ENCODE data around the gene PCDHB7. TPM values are rescaled to one million over a fixed set of nuclear protein-coding genes. Genes with fewer than 3 reads are reported as not detected.
"Not testable (repeated sequence)": the region's sequence is repeated elsewhere in the genome, so short reads cannot be mapped to it uniquely, and the experiment has no call there.

Gene PCDHB7
- total RNA-seq: under 0.01 TPM

GRCh38 chr5:141172381-141173204, at the start of gene PCDHB7:
TSS of gene PCDHB7 (plus strand) at chr5:141172644. CDS start at chr5:141172836, 192 bp downstream.
- peak in 1 of 3 donors; percentile 39 for DNase-seq (ENCODE audit: low read depth in 2 of 3, low spot score in 2 of 3)

- not testable (repeated sequence) for DNase-seq (ENCODE audit: low read depth in 2 of 3, low spot score in 2 of 3)
Observed at GRCh38 chr5:141123396-141124135, 48.9 kb upstream of the PCDHB7 start.

DNA sequence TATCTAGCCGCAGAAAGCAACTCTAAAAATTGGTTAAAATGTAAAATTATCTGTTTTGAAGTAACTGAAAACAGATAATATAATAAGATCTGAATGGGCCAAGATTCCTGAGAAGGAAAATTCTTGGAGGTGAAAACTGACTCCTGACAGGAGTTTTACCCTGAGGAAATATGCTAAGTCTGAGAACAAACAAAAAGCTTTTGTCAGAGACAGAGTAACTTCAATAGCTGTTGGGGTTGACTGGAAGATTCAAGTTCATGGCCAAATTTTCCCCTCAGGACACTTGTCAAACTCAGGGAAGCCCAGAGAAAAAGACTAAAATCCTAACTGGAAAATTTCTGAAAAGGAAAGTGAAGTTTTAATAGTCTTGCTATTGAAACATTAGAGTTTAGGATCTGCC, 45.1 kb upstream of the PCDHB7 start:
- DNase-seq (ENCODE audit: low read depth in 2 of 3, low spot score in 2 of 3): no peak

DNA sequence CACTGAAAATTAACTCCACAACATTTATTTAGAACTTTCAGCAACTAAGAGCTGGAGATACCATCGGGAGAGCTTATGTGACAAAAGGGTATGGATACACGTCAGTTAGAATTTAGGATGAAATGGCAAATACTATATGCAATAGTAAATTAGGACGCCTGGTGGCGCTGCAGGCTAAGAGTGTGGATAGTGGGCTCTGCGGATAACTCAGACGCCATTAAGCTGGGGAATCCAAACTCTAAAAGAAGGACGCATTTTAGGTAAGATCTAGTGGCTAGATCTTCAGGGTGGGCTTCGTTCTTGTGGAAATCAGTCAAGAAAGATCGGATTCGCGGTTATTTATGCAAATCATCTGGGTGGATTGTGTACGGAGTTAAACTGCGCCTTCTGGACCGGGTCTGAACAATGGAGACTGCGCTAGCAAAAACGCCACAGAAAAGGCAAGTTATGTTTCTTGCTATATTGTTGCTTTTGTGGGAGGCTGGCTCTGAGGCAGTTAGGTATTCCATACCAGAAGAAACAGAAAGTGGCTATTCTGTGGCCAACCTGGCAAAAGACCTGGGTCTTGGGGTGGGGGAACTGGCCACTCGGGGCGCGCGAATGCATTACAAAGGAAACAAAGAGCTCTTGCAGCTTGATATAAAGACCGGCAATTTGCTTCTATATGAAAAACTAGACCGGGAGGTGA, 37.3 kb upstream of the PCDHB7 start, which contains the start of gene PCDHB5:
Gene PCDHB5, plus strand, starts transcription at position 177 of the 688 bp plus-strand sequence. Its CDS starts 229 bp downstream, at position 406.
- DNase-seq (ENCODE audit: low read depth in 2 of 3, low spot score in 2 of 3): peak in 1 of 3 donors; percentile 47

- no peak for DNase-seq (ENCODE audit: low read depth in 2 of 3, low spot score in 2 of 3)
Observed at GRCh38 chr5:141135718-141136266, 36.7 kb upstream of the PCDHB7 start.

- not testable (repeated sequence) for DNase-seq (ENCODE audit: low read depth in 2 of 3, low spot score in 2 of 3)
Observed at GRCh38 chr5:141137346-141137745, 35.1 kb upstream of the PCDHB7 start.

GRCh38 chr5:141149812-141150211, 22.6 kb upstream of the PCDHB7 start, which contains the start of gene PCDHB6:
TSS of gene PCDHB6 (plus strand) at chr5:141150057. CDS start at chr5:141150258, 201 bp downstream.
- DNase-seq (ENCODE audit: low read depth in 2 of 3, low spot score in 2 of 3): peak in 1 of 3 donors; percentile 1

DNA sequence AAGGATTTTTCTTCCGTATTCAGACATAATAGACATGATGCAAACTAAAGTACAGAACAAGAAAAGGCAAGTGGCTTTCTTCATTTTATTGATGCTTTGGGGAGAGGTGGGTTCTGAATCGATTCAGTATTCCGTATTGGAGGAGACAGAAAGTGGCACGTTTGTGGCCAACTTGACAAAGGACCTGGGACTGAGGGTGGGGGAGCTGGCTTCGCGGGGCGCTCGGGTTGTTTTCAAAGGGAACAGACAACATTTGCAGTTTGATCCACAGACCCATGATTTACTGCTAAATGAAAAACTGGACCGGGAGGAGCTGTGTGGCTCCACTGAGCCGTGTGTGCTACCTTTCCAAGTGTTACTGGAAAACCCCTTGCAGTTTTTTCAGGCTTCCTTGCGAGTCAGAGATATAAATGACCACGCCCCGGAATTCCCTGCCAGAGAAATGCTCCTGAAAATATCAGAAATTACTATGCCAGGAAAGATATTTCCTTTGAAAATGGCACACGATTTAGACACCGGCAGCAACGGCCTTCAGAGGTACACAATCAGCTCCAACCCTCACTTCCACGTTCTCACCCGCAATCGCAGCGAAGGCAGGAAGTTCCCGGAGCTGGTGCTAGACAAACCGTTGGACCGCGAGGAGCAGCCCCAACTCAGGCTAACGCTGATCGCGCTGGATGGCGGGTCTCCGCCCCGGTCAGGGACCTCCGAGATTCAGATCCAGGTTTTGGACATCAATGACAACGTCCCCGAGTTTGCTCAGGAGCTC, 22.0 kb upstream of the PCDHB7 start:
- no peak for DNase-seq (ENCODE audit: low read depth in 2 of 3, low spot score in 2 of 3)

DNA sequence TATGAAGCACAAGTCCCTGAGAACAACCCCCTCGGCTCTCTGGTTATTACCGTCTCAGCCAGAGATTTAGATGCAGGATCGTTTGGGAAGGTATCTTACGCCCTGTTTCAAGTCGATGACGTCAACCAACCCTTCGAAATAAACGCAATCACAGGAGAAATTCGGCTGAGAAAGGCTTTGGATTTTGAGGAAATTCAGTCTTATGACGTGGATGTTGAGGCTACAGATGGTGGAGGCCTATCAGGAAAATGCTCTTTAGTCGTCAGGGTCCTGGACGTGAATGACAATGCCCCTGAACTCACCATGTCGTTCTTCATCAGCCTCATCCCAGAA, 21.5 kb upstream of the PCDHB7 start:
- DNase-seq (ENCODE audit: low read depth in 2 of 3, low spot score in 2 of 3): no peak

DNA sequence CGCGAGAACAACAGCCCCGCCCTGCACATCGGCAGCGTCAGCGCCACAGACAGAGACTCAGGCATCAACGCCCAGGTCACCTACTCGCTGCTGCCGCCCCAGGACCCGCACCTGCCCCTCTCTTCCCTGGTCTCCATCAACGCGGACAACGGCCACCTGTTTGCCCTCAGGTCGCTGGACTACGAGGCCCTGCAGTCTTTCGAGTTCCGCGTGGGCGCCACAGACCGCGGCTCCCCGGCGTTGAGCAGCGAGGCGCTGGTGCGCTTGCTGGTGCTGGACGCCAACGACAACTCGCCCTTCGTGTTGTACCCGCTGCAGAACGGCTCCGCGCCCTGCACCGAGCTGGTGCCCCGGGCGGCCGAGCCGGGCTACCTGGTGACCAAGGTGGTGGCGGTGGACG, 20.8 kb upstream of the PCDHB7 start:
- DNase-seq (ENCODE audit: low read depth in 2 of 3, low spot score in 2 of 3): not testable (repeated sequence)

DNA sequence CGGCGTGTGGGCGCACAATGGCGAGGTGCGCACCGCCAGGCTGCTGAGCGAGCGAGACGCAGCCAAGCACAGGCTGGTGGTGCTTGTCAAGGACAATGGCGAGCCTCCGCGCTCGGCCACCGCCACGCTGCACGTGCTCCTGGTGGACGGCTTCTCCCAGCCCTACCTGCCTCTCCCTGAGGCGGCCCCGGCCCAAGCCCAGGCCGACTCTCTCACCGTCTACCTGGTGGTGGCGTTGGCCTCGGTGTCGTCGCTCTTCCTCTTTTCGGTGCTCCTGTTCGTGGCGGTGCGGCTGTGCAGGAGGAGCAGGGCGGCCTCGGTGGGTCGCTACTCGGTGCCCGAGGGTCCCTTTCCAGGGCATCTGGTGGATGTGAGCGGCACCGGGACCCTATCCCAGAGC, 20.3 kb upstream of the PCDHB7 start:
- DNase-seq (ENCODE audit: low read depth in 2 of 3, low spot score in 2 of 3): not testable (repeated sequence)

DNA sequence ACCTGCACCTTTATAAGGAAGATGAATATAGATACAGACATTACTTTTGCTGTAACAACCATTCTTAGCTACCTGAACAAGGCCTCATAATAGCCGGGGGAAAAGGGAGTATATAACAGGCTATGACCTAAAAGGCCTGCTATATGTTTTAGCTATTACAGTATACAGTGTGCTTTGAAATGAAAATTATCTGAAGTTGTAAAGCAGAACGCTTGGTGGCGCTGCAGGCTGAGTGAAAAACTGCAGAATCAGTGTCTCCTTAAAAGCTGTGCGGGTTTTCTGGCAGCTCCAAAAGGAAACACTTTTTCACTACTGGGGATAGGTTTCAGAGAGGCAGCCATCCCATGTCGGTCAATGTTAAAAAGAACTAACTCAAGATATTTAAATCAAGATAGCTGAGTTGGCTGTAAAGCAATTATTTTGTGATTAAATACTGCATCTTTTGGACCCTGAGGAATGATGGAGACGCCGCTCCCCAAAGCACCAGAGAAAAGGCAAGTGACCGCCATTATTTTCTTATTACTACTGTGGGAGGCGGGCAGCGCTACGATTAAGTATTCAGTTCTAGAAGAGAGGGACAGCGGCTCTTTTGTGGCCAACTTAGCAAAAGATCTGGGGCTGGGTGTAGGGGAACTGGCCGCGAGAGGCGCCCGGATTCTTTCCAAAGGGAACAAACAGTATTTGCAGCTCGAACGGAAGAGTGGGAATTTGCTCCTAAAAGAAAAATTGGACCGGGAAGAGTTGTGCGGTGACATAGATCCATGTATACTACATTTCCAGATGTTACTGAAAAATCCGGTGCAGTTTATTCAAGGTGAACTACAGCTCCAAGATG, 16.7 kb upstream of the PCDHB7 start:
- no peak for DNase-seq (ENCODE audit: low read depth in 2 of 3, low spot score in 2 of 3)

GRCh38 chr5:141157356-141157755, 15.1 kb upstream of the PCDHB7 start:
- DNase-seq (ENCODE audit: low read depth in 2 of 3, low spot score in 2 of 3): not testable (repeated sequence)

GRCh38 chr5:141157901-141158300, 14.5 kb upstream of the PCDHB7 start:
- not testable (repeated sequence) for DNase-seq (ENCODE audit: low read depth in 2 of 3, low spot score in 2 of 3)

- not testable (repeated sequence) for DNase-seq (ENCODE audit: low read depth in 2 of 3, low spot score in 2 of 3)
Observed at GRCh38 chr5:141174291-141175104, 2.1 kb downstream of the PCDHB7 start.

- no peak for DNase-seq (ENCODE audit: low read depth in 2 of 3, low spot score in 2 of 3)
Observed at GRCh38 chr5:141175933-141176332, 3.5 kb downstream of the PCDHB7 start.

- DNase-seq (ENCODE audit: low read depth in 2 of 3, low spot score in 2 of 3): not testable (repeated sequence)
Observed at GRCh38 chr5:141177577-141178191, 5.2 kb downstream of the PCDHB7 start, which contains the start of gene PCDHB8. TSS of gene PCDHB8 (plus strand) at chr5:141177790. CDS start at chr5:141178035, 245 bp downstream.

GRCh38 chr5:141179371-141179770, 6.9 kb downstream of the PCDHB7 start:
- not testable (repeated sequence) for DNase-seq (ENCODE audit: low read depth in 2 of 3, low spot score in 2 of 3)

Data from hematopoietic multipotent progenitor cell (in vitro differentiated cells).